ENCODE results near the gene NSL1. TPM values are rescaled to one million over a fixed set of nuclear protein-coding genes. Genes with fewer than 3 reads are reported as not detected.
A peak's percentile ranks its signal among the peaks of the same experiment; 100 is the strongest.
"Not testable (repeated sequence)": the region's sequence is repeated elsewhere in the genome, so short reads cannot be mapped to it uniquely, and the experiment has no call there.

The NSL1 gene
- total and polyA plus RNA-seq, 2 experiments from 2014 or later = 30.7 to 32.0 TPM

DNA sequence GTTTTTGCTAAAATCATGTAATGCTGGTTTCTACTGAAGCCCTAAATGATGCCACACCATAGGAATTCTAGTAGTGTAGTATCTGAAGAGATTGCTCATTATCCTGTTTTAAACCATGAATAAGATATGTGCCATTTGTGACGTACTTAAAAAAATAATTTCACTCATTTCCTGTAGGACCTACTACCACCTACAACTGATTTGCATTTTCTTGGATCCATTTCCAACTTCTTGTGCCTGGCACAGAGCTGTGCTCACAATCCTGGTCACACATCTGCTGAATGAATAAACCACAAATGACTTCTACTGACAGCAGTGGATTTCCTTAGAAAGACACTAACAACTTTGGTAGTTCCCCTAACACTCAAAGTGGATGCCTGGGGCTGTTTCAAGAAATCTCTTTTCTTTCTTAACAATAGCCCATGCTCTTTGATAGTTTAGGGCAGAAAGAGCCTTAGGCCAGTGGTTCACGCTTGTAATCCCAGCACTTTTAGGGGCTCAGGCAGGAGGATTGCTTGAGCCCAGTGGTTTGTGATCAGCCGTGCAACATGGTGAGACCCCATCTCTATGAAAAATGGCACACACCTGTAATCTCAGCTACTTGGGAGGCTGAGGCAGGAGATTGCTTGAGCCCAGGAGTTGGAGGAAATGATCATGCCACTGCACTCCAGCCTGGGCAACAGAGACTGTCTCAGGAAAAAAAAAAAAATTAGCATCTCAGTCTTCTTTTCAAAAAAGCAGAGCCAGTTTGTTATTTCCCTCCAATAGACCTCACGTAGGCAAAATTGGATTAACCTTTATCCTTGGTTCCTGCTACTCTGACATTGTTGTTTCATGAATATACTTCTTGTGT is 78.9 kb downstream of the NSL1 start:
- no peaks in the 10 kb centered on the region for H3K79me2 ChIP-seq (ENCODE audit: insufficient read depth)
- 61 to 62% methylated on average over 4 of the region's 4 CpGs for WGBS, 2 experiments (ENCODE audit: low coverage in 1 of 2, low lambda C conversion rate in 2 of 2, missing lambda C conversion rate in 2 of 2)
- peak; percentile 89 for DNase-seq
- no peaks in the 10 kb centered on the region for H3K9me3 ChIP-seq (ENCODE audit: low read depth)
- H3K4me1 ChIP-seq (ENCODE audit: insufficient read depth) = peaks cover 14% of the 10 kb centered on the region
- peaks cover 17% of the 10 kb centered on the region for H3F3A ChIP-seq (ENCODE audit: insufficient read depth)
- no peaks in the 10 kb centered on the region for H3K27me3 ChIP-seq (replicated peaks; ENCODE audit: insufficient read depth)
- H3K4me3 ChIP-seq = no peak overlapping the region
- H3K36me3 ChIP-seq (ENCODE audit: low read depth) = no peaks in the 10 kb centered on the region
- no peaks in the 10 kb centered on the region for H3K9me2 ChIP-seq (ENCODE audit: insufficient read depth)
- H2AFZ ChIP-seq = peak overlapping the region; percentile 15; the same call in 1 of the 2 replicates
- TF ChIP-seq EZH2phosphoT487 (IDR thresholded peaks at IDR 0.05; ENCODE audit: insufficient read depth, low read depth) (0 out of 2 replicates have a peak, but pooled peaks have one; percentile 43), EZH2 (IDR thresholded peaks at IDR 0.05; ENCODE audit: insufficient read depth, poor library complexity, severe bottlenecking) (no peak)
- peak overlapping the region; percentile 35 for H3K9ac ChIP-seq
- H3K4me2 ChIP-seq (ENCODE audit: unreplicated experiment) = peak overlapping the region; percentile 39
- in situ Hi-C loops (cut with MboI) = no loop called here
- peak overlapping the region; percentile 62 for H3K27ac ChIP-seq
- H4K20me1 ChIP-seq (ENCODE audit: insufficient read depth) = no peaks in the 10 kb centered on the region

- H3K9me2 ChIP-seq (ENCODE audit: insufficient read depth); H3K27me3 ChIP-seq (replicated peaks; ENCODE audit: insufficient read depth): not testable (repeated sequence)
These were observed 79.6 kb downstream of the NSL1 start for GRCh38 chr1:212711974-212712373.

GRCh38 chr1:212710566-212710965 is 81.0 kb downstream of the NSL1 start:
- Histone ChIP-seq H3K27me3 (replicated peaks; ENCODE audit: insufficient read depth) (no peaks in the 10 kb centered on the region), H2AFZ (no peak overlapping the region), H3K36me3 (ENCODE audit: low read depth) (no peaks in the 10 kb centered on the region), H3K27ac (no peak overlapping the region), H3K9ac (no peak overlapping the region), H3F3A (ENCODE audit: insufficient read depth) (peaks cover 17% of the 10 kb centered on the region), H3K4me1 (ENCODE audit: insufficient read depth) (peaks cover 14% of the 10 kb centered on the region), H4K20me1 (ENCODE audit: insufficient read depth) (no peaks in the 10 kb centered on the region), H3K79me2 (ENCODE audit: insufficient read depth) (no peaks in the 10 kb centered on the region), H3K9me3 (ENCODE audit: low read depth) (no peaks in the 10 kb centered on the region), H3K4me2 (ENCODE audit: unreplicated experiment) (no peak overlapping the region), H3K9me2 (ENCODE audit: insufficient read depth) (no peaks in the 10 kb centered on the region), H3K4me3 (no peak overlapping the region)
- TF ChIP-seq EZH2phosphoT487 (IDR thresholded peaks at IDR 0.05; ENCODE audit: insufficient read depth, low read depth) = no peak
- no peak for TF ChIP-seq EZH2 (IDR thresholded peaks at IDR 0.05; ENCODE audit: insufficient read depth, poor library complexity, severe bottlenecking)
- in situ Hi-C loops (cut with MboI) = no loop called here
- no peak for DNase-seq
- WGBS, 2 experiments (ENCODE audit: low coverage in 1 of 2, low lambda C conversion rate in 2 of 2, missing lambda C conversion rate in 2 of 2) = 86 to 87% methylated on average over 6 of the region's 6 CpGs

More at GRCh38 chr1:212711974-212712373, 79.6 kb downstream of the NSL1 start:
- Histone ChIP-seq H3F3A (ENCODE audit: insufficient read depth) (peaks cover 17% of the 10 kb centered on the region), H3K9ac (0 out of 2 replicates have a peak overlapping the region, but pooled peaks have one; percentile 19), H3K27ac (peak overlapping the region; percentile 62), H3K4me1 (ENCODE audit: insufficient read depth) (peaks cover 14% of the 10 kb centered on the region)
- DNase-seq; H3K36me3 ChIP-seq (ENCODE audit: low read depth); H3K4me3 ChIP-seq; H3K4me2 ChIP-seq (ENCODE audit: unreplicated experiment); H2AFZ ChIP-seq; H3K79me2 ChIP-seq (ENCODE audit: insufficient read depth); H3K9me3 ChIP-seq (ENCODE audit: low read depth); H4K20me1 ChIP-seq (ENCODE audit: insufficient read depth); in situ Hi-C loops (cut with MboI): not testable (repeated sequence)
- 84 to 85% methylated on average over 8 of the region's 8 CpGs for WGBS, 2 experiments (ENCODE audit: low coverage in 1 of 2, low lambda C conversion rate in 2 of 2, missing lambda C conversion rate in 2 of 2)

DNA sequence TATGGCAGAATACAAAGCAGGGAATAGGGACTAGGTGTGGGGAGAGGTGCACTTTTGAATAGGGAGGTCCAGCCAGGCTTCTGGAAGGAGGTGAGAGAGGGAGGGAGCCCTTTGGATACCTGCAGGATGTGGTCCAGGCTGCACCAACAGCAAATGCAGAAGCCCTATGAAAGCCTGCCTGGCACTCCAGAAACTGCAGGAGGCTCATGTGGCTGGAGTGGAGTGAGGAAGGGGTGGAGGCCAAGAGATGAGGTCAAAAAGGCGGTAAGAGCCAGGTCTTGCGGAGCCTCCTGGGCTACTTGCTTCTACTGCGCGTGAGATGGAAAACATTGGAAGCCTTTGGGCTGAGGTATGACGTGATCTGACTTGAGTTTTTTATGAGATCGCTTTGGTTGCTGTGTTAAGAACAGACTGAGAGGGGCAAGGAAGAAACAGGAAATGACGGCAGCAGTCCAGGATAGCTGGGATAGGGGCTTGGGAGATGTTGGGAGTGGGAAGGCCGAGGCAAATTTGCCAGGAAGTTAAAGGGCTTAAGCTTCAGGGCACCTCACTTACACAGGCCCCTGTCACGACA is 87.5 kb downstream of the NSL1 start:
- no peaks in the 10 kb centered on the region for H3K9me3 ChIP-seq (ENCODE audit: low read depth)
- TF ChIP-seq EZH2 (IDR thresholded peaks at IDR 0.05; ENCODE audit: insufficient read depth, poor library complexity, severe bottlenecking) = no peak
- TF ChIP-seq EZH2phosphoT487 (IDR thresholded peaks at IDR 0.05; ENCODE audit: insufficient read depth, low read depth) = no peak
- in situ Hi-C loops (cut with MboI) = no loop called here
- no peak overlapping the region for H2AFZ ChIP-seq
- no peak for DNase-seq
- H3F3A ChIP-seq (ENCODE audit: insufficient read depth) = peaks cover 21% of the 10 kb centered on the region
- no peaks in the 10 kb centered on the region for H4K20me1 ChIP-seq (ENCODE audit: insufficient read depth)
- 86 to 88% methylated on average over 9 of the region's 9 CpGs for WGBS, 2 experiments (ENCODE audit: low coverage in 1 of 2, low lambda C conversion rate in 2 of 2, missing lambda C conversion rate in 2 of 2)
- no peaks in the 10 kb centered on the region for H3K9me2 ChIP-seq (ENCODE audit: insufficient read depth)
- no peaks in the 10 kb centered on the region for H3K36me3 ChIP-seq (ENCODE audit: low read depth)
- H3K4me1 ChIP-seq (ENCODE audit: insufficient read depth) = no peaks in the 10 kb centered on the region
- H3K27me3 ChIP-seq (replicated peaks; ENCODE audit: insufficient read depth) = no peaks in the 10 kb centered on the region
- H3K4me2 ChIP-seq (ENCODE audit: unreplicated experiment) = no peak overlapping the region
- H3K4me3 ChIP-seq = no peak overlapping the region
- H3K9ac ChIP-seq = no peak overlapping the region
- H3K79me2 ChIP-seq (ENCODE audit: insufficient read depth) = no peaks in the 10 kb centered on the region
- no peak overlapping the region for H3K27ac ChIP-seq

All from GM23248 (cell line).